ENCODE results near the gene GDF2.
A peak's percentile ranks its signal among the peaks of the same experiment; 100 is the strongest.

GDF2 gene

GRCh38 chr10:47308775-47309174 lies 13.5 kb upstream of the GDF2 start:
- no peak overlapping the region for H3K4me3 ChIP-seq (ENCODE audit: control insufficient read depth, low read depth, low read length)
- no peak for DNase-seq (ENCODE audit: low read depth)
- TF ChIP-seq, protein P1, sequence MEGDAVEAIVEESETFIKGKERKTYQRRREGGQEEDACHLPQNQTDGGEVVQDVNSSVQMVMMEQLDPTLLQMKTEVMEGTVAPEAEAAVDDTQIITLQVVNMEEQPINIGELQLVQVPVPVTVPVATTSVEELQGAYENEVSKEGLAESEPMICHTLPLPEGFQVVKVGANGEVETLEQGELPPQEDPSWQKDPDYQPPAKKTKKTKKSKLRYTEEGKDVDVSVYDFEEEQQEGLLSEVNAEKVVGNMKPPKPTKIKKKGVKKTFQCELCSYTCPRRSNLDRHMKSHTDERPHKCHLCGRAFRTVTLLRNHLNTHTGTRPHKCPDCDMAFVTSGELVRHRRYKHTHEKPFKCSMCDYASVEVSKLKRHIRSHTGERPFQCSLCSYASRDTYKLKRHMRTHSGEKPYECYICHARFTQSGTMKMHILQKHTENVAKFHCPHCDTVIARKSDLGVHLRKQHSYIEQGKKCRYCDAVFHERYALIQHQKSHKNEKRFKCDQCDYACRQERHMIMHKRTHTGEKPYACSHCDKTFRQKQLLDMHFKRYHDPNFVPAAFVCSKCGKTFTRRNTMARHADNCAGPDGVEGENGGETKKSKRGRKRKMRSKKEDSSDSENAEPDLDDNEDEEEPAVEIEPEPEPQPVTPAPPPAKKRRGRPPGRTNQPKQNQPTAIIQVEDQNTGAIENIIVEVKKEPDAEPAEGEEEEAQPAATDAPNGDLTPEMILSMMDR (conservative IDR thresholded peaks at IDR 0.05; ENCODE audit: control insufficient read depth, insufficient read depth, low read depth, low read length), result no peak

- TF ChIP-seq, protein P1 (conservative IDR thresholded peaks at IDR 0.05; ENCODE audit: control insufficient read depth, insufficient read depth, low read depth, low read length), result peak; percentile 26
- H3K4me3 ChIP-seq (ENCODE audit: control insufficient read depth, low read depth, low read length), result no peak overlapping the region
- no peak for DNase-seq (ENCODE audit: low read depth)
Measured at GRCh38 chr10:47309408-47310089, 12.7 kb upstream of the GDF2 start.

- no peak for DNase-seq (ENCODE audit: low read depth)
- TF ChIP-seq, protein P1 (conservative IDR thresholded peaks at IDR 0.05; ENCODE audit: control insufficient read depth, insufficient read depth, low read depth, low read length), result no peak
- no peak overlapping the region for H3K4me3 ChIP-seq (ENCODE audit: control insufficient read depth, low read depth, low read length)
Measured at GRCh38 chr10:47310090-47310505, 12.2 kb upstream of the GDF2 start.

- H3K4me3 ChIP-seq (ENCODE audit: control insufficient read depth, low read depth, low read length), result no peak overlapping the region
- DNase-seq (ENCODE audit: low read depth), result no peak
Measured at GRCh38 chr10:47311193-47311931, 10.9 kb upstream of the GDF2 start.

GRCh38 chr10:47311932-47312662 lies 10.2 kb upstream of the GDF2 start:
- TF ChIP-seq, protein P1 (conservative IDR thresholded peaks at IDR 0.05; ENCODE audit: control insufficient read depth, insufficient read depth, low read depth, low read length), result peak; percentile 68
- DNase-seq (ENCODE audit: low read depth), result peak; percentile 51
- H3K4me3 ChIP-seq (ENCODE audit: control insufficient read depth, low read depth, low read length), result no peak overlapping the region

More at GRCh38 chr10:47311193-47311931, 10.9 kb upstream of the GDF2 start:
- TF ChIP-seq, protein P1 (conservative IDR thresholded peaks at IDR 0.05; ENCODE audit: control insufficient read depth, insufficient read depth, low read depth, low read length), result no peak

GRCh38 chr10:47312663-47312995 lies 9.6 kb upstream of the GDF2 start:
- TF ChIP-seq, protein P1 (conservative IDR thresholded peaks at IDR 0.05; ENCODE audit: control insufficient read depth, insufficient read depth, low read depth, low read length), result no peak
- no peak for DNase-seq (ENCODE audit: low read depth)
- no peak overlapping the region for H3K4me3 ChIP-seq (ENCODE audit: control insufficient read depth, low read depth, low read length)

Measured in fibroblast of mammary gland (primary cell).